HUES64 (cell line): ENCODE measurements around the gene EXOC2.

ENCODE experiments used
- H3K27ac ChIP-seq: 2 replicates; pipeline ENCODE4 v1.7.0; 2013; ENCODE audit warnings: low read depth, low read length, inconsistent platforms
- H3K27me3 ChIP-seq: 2 replicates; pipeline ENCODE4 v1.6.1; 2013; ENCODE audit warnings: mild to moderate bottlenecking, low read length; ENCODE audit not compliant: insufficient read depth
- H3K36me3 ChIP-seq: 2 replicates; pipeline ENCODE4 v1.6.1; 2013; ENCODE audit warnings: mild to moderate bottlenecking, low read length; ENCODE audit not compliant: insufficient read depth
- H3K4me1 ChIP-seq: 2 replicates; pipeline ENCODE4 v1.6.1; 2013; ENCODE audit warnings: mild to moderate bottlenecking, low read length, moderate library complexity; ENCODE audit not compliant: insufficient read depth
- H3K4me3 ChIP-seq: 2 replicates; pipeline ENCODE4 v1.5.1; 2013; ENCODE audit warnings: mild to moderate bottlenecking, low read length, moderate library complexity
- H3K9ac ChIP-seq: 2 replicates; pipeline ENCODE4 v1.6.1; 2013; ENCODE audit warnings: mild to moderate bottlenecking, low read depth, low read length
- H3K9me3 ChIP-seq: 2 replicates; pipeline ENCODE4 v1.6.1; 2013; ENCODE audit warnings: low read depth, low read length; ENCODE audit not compliant: insufficient read depth
- WGBS: fragments of 150-250, 120-280 bp; methylation state at CpG from one replicate; pipeline ENCODE4 v1.1.7; 2013; ENCODE audit warnings: missing lambda C conversion rate; 5-methylcytosine and 5-hydroxymethylcytosine counted together

Gene EXOC2

GRCh38 chr6:436308-437036, 256.5 kb downstream of the EXOC2 start:
- H3K27me3 ChIP-seq: no peaks in the 10 kb centered on the region

GRCh38 chr6:435441-436307, 257.3 kb downstream of the EXOC2 start:
- no peak overlapping the region for H3K27ac ChIP-seq
- no peaks in the 10 kb centered on the region for H3K9me3 ChIP-seq
- 96% methylated on average over 50 of the region's 50 CpGs for WGBS
- H3K27me3 ChIP-seq: no peaks in the 10 kb centered on the region
- H3K9ac ChIP-seq: no peak overlapping the region
- no peaks in the 10 kb centered on the region for H3K4me1 ChIP-seq
- H3K36me3 ChIP-seq: no peaks in the 10 kb centered on the region
- H3K4me3 ChIP-seq: no peak overlapping the region

More at GRCh38 chr6:436308-437036, 256.5 kb downstream of the EXOC2 start:
- Histone ChIP-seq H3K27ac (no peak overlapping the region), H3K36me3 (no peaks in the 10 kb centered on the region), H3K4me1 (no peaks in the 10 kb centered on the region), H3K9ac (no peak overlapping the region), H3K9me3 (no peaks in the 10 kb centered on the region), H3K4me3 (no peak overlapping the region)
- WGBS: 94% methylated on average over 25 of the region's 25 CpGs
